SK-N-SH (cell line): ENCODE measurements around the gene STX18. TPM values are rescaled to one million over a fixed set of nuclear protein-coding genes. Genes with fewer than 3 reads are reported as not detected.

Experiments
- CTCF ChIA-PET: fragments of 300-600, 350-600 bp; formaldehyde crosslinking; extraction: SDS; loops from one replicate; lab custom pipeline; 2021; lab: Yijun Ruan, JAX
- POLR2A ChIA-PET: fragments of 350-600 bp; sonication (Branson Sonifier 250); formaldehyde crosslinking; extraction: SDS; loops from one replicate; lab custom pipeline; 2020; ENCODE audit warnings: antibody characterized with exemption, inconsistent platforms; lab: Yijun Ruan, JAX
- DNase-seq: peaks from one replicate; pipeline ENCODE4 v3.0.0; 2012
- H2AFZ ChIP-seq: fragments of 200-600 bp; sonication (generic); 2 replicates; pipeline ENCODE4 v1.8.1; 2016; ENCODE audit warnings: antibody characterized with exemption, mild to moderate bottlenecking, low read depth
- H3F3A ChIP-seq: fragments of 200-600 bp; sonication (generic); replicated peaks from 2 replicates; pipeline ENCODE3; 2016; ENCODE audit warnings: antibody characterized with exemption, mild to moderate bottlenecking; ENCODE audit not compliant: insufficient read depth
- H3K27ac ChIP-seq, 2 experiments: fragments of 200-500 bp in 1 of 2; fragments of 200-600 bp in 1 of 2; sonication (Bioruptor generic) in 1 of 2; sonication (generic), shearing (Covaris generic) in 1 of 2; 2 replicates each; pipeline versions ENCODE4 v1.5.1 to v1.6.1; 2014 to 2016; ENCODE audit warnings: low read depth in 2 of 2, inconsistent platforms in 1 of 2, low read length in 1 of 2, mild to moderate bottlenecking in 1 of 2, mixed read lengths in 1 of 2
- H3K27me3 ChIP-seq: fragments of 200-600 bp; sonication (generic), shearing (Covaris generic); 2 replicates; pipeline ENCODE4 v1.6.1; 2016; ENCODE audit warnings: mixed run types; ENCODE audit not compliant: insufficient read depth
- H3K36me3 ChIP-seq, 2 experiments: fragments of 200-500 bp in 1 of 2; fragments of 200-600 bp in 1 of 2; sonication (Bioruptor generic) in 1 of 2; sonication (generic) in 1 of 2; replicated peaks in 1 of 2; 2 replicates each; pipeline versions ENCODE3 to v1.5.1; 2014 to 2016; ENCODE audit warnings: low read length in 1 of 2, mild to moderate bottlenecking in 1 of 2; ENCODE audit not compliant: insufficient read depth in 2 of 2, control insufficient read depth in 1 of 2
- H3K4me1 ChIP-seq, 2 experiments: fragments of 200-500 bp in 1 of 2; fragments of 200-600 bp in 1 of 2; sonication (Bioruptor generic) in 1 of 2; sonication (generic), shearing (Covaris generic) in 1 of 2; 2 replicates each; pipeline versions ENCODE4 v1.5.1 to v1.6.1; 2014 to 2016; ENCODE audit warnings: low read depth in 1 of 2, low read length in 1 of 2, mixed run types in 1 of 2; ENCODE audit not compliant: insufficient read depth in 2 of 2, control insufficient read depth in 1 of 2
- H3K4me2 ChIP-seq: fragments of 200-600 bp; sonication (generic), shearing (Covaris generic); 2 replicates; pipeline ENCODE4 v1.6.1; 2017; ENCODE audit warnings: mixed run types
- H3K4me3 ChIP-seq, 2 experiments: fragments of 200-500 bp in 1 of 2; fragments of 200-600 bp in 1 of 2; sonication (Bioruptor generic) in 1 of 2; sonication (generic), shearing (Covaris generic) in 1 of 2; 2 replicates each; pipeline versions ENCODE4 v1.5.1 to v1.8.1; 2014 to 2016; ENCODE audit warnings: low read depth in 2 of 2, inconsistent platforms in 1 of 2, low read length in 1 of 2, mild to moderate bottlenecking in 1 of 2, mixed read lengths in 1 of 2, moderate library complexity in 1 of 2
- H3K79me2 ChIP-seq: fragments of 200-600 bp; sonication (generic); 2 replicates; pipeline ENCODE4 v1.8.1; 2017; ENCODE audit warnings: mild to moderate bottlenecking; ENCODE audit not compliant: insufficient read depth
- H3K9ac ChIP-seq: fragments of 200-600 bp; sonication (generic); 2 replicates; pipeline ENCODE4 v1.6.1; 2017; ENCODE audit warnings: mixed run types
- H3K9me2 ChIP-seq: fragments of 200-600 bp; sonication (generic); 2 replicates; pipeline ENCODE4 v1.6.1; 2017; ENCODE audit warnings: mixed run types
- H3K9me3 ChIP-seq: fragments of 200-600 bp; sonication (generic); 2 replicates; pipeline ENCODE4 v1.6.1; 2017; ENCODE audit warnings: mixed run types, mild to moderate bottlenecking, moderate library complexity
- H4K20me1 ChIP-seq: fragments of 200-600 bp; sonication (generic); 2 replicates; pipeline ENCODE4 v1.6.1; 2017; ENCODE audit warnings: mild to moderate bottlenecking, mixed run types; ENCODE audit not compliant: insufficient read depth
- CHD2 ChIP-seq: fragments of 150-350 bp; IDR thresholded peaks from 2 replicates; pipeline ENCODE4 v1.6.1; 2018; ENCODE audit warnings: low read length; ENCODE audit not compliant: partially characterized antibody
- ELF1 ChIP-seq: IDR thresholded peaks from 2 replicates; pipeline ENCODE4 v1.4.0; 2012
- EP300 ChIP-seq, 2 experiments: IDR thresholded peaks; 2 replicates each; pipeline versions ENCODE4 v1.4.0 to v1.6.1; 2012; ENCODE audit warnings: borderline replicate concordance in 1 of 2, low read depth in 1 of 2, low read length in 1 of 2
- EZH2phosphoT487 ChIP-seq: fragments of 200-600 bp; sonication (generic); IDR thresholded peaks from 2 replicates; pipeline ENCODE4 v1.6.1; 2017; ENCODE audit warnings: low read depth, mixed run types, mild to moderate bottlenecking, antibody characterized with exemption, moderate library complexity, borderline replicate concordance
- FOSL2 ChIP-seq: IDR thresholded peaks from 2 replicates; pipeline ENCODE4 v1.4.0; 2012; ENCODE audit warnings: low read depth, mild to moderate bottlenecking, moderate library complexity, borderline replicate concordance
- NRF1 ChIP-seq: IDR thresholded peaks from 2 replicates; pipeline ENCODE4 v1.6.1; 2012; ENCODE audit warnings: low read depth, mild to moderate bottlenecking, low read length
- PBX3 ChIP-seq: IDR thresholded peaks from 2 replicates; pipeline ENCODE4; 2012
- POLR2AphosphoS5 ChIP-seq: IDR thresholded peaks from 2 replicates; pipeline ENCODE4 v1.6.1; 2012; ENCODE audit warnings: low read depth, low read length
- REST ChIP-seq: IDR thresholded peaks from 2 replicates; pipeline ENCODE4 v1.6.1; 2012; ENCODE audit warnings: mild to moderate bottlenecking, low read depth, low read length, moderate library complexity
- RXRA ChIP-seq: IDR thresholded peaks from 2 replicates; pipeline ENCODE4 v1.4.0; 2012; ENCODE audit warnings: low read depth, mild to moderate bottlenecking, borderline replicate concordance
- TAF1 ChIP-seq: IDR thresholded peaks from 2 replicates; pipeline ENCODE4 v1.6.1; 2012; ENCODE audit warnings: low read depth, mild to moderate bottlenecking, low read length, moderate library complexity, borderline replicate concordance
- TCF12 ChIP-seq: IDR thresholded peaks from 2 replicates; pipeline ENCODE4 v1.4.0; 2012
- TEAD4 ChIP-seq: IDR thresholded peaks from 2 replicates; pipeline ENCODE4 v1.4.0; 2012; ENCODE audit warnings: mild to moderate bottlenecking, borderline replicate concordance; ENCODE audit not compliant: insufficient read depth
- USF1 ChIP-seq: IDR thresholded peaks from 2 replicates; pipeline ENCODE4 v1.4.0; 2012; ENCODE audit warnings: low read depth, borderline replicate concordance
- USF2 ChIP-seq: fragments of 150-350 bp; IDR thresholded peaks from 2 replicates; pipeline ENCODE4 v1.6.1; 2017; ENCODE audit warnings: antibody characterized with exemption, low read length, low read depth, borderline replicate concordance
- WGBS: methylation state at CpG from one replicate; pipeline ENCODE4 v1.1.6; 2017; ENCODE audit warnings: low lambda C conversion rate; 5-methylcytosine and 5-hydroxymethylcytosine counted together
- polyA plus RNA-seq, 3 experiments: library from polyadenylated mRNA; depleted of rRNA; stranded (reverse); fragments of >200 nt; gene quantifications; 2 replicates each; pipeline ENCODE4 v1.2.3, GENCODE V29; 2012
- TF ChIP-seq, protein P1 (sequence below): fragments of 200-600 bp; sonication (generic); IDR thresholded peaks from 2 replicates; pipeline ENCODE4 v1.6.1; 2017; ENCODE audit warnings: antibody characterized with exemption, mild to moderate bottlenecking, moderate library complexity
- TF ChIP-seq, protein P2 (sequence below): fragments of 150-350 bp; IDR thresholded peaks from 2 replicates; pipeline ENCODE4 v1.6.1; 2016; ENCODE audit warnings: mild to moderate bottlenecking, low read depth, low read length

The STX18 gene
- polyA plus RNA-seq, 1 of the 3 experiments (the other 2 are of a cell fraction) = 17.3 TPM

DNA sequence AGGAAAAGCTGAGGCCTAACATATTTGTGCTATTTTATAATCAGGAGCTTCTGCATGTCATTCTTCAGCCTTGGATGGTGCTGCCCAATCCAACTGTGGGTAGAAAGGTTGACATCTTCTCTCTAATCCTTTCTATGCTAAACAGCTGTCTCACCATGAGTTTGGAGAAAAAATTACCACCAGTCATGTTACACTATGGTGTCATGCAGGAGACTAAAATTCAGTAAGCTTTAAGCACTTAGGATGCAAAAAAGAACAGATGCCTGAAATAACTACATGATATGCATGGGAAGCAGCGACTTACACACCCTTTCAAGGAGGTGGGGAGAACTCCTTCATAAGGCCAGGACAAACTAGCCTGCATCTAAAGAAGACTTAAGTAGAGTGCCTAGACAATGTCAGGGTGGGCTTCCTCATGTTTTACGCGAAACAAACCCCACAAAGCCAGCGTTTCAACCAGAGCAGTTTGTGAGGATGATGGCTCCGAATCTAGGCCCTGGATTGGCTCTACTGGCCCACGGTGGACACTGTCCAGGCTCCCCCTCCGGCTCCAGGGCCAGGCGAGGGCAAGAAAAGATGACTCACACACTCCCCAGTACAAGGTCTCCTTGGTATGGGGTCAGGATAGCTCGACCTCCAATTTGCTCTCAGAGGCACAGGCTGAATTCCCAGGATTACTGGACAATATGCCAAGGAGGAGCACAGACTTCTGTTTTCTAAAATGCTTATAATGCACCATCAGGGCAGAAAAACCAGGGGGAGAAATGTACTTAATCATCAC, 45.1 kb downstream of the STX18 start:
- H3K27ac ChIP-seq = no peak overlapping the region
- 87% methylated on average over 5 of the region's 9 CpGs for WGBS
- no peaks in the 10 kb centered on the region for H4K20me1 ChIP-seq
- H3K4me2 ChIP-seq = no peak overlapping the region
- H3K9me3 ChIP-seq = no peaks in the 10 kb centered on the region
- H2AFZ ChIP-seq = no peak overlapping the region
- no peaks in the 10 kb centered on the region for H3K36me3 ChIP-seq
- no peaks in the 10 kb centered on the region for H3K9me2 ChIP-seq
- H3K27me3 ChIP-seq = no peaks in the 10 kb centered on the region
- no peak overlapping the region for H3K4me3 ChIP-seq
- H3F3A ChIP-seq = peaks cover 12% of the 10 kb centered on the region
- DNase-seq = no peak
- POLR2A ChIA-PET = no interaction called here
- no peak overlapping the region for H3K9ac ChIP-seq
- CTCF ChIA-PET = interaction anchor here (2.3 kb wide), 1 partner anchor 16 kb away, joined by 6 read pairs; no protein-coding TSS in a partner anchor
- peaks cover 0 to 4% of the 10 kb centered on the region in 2 experiments; a peak in 2 of 4 replicates for H3K4me1 ChIP-seq
- H3K79me2 ChIP-seq = peaks cover 12% of the 10 kb centered on the region; the same call in 1 of the 2 replicates
- TF ChIP-seq FOSL2 (no peak), TCF12 (no peak), USF1 (no peak), USF2 (no peak), PBX3 (no peak), EZH2phosphoT487 (no peak), TAF1 (no peak), EP300 (IDR thresholded peaks at IDR 0.05; ENCODE audit: borderline replicate concordance in 1 of 2, low read depth in 1 of 2, low read length in 1 of 2) (no peak), TEAD4 (no peak), CHD2 (no peak), ELF1 (no peak), RXRA (no peak), NRF1 (no peak), POLR2AphosphoS5 (no peak), REST (no peak)
- TF ChIP-seq, protein P1, sequence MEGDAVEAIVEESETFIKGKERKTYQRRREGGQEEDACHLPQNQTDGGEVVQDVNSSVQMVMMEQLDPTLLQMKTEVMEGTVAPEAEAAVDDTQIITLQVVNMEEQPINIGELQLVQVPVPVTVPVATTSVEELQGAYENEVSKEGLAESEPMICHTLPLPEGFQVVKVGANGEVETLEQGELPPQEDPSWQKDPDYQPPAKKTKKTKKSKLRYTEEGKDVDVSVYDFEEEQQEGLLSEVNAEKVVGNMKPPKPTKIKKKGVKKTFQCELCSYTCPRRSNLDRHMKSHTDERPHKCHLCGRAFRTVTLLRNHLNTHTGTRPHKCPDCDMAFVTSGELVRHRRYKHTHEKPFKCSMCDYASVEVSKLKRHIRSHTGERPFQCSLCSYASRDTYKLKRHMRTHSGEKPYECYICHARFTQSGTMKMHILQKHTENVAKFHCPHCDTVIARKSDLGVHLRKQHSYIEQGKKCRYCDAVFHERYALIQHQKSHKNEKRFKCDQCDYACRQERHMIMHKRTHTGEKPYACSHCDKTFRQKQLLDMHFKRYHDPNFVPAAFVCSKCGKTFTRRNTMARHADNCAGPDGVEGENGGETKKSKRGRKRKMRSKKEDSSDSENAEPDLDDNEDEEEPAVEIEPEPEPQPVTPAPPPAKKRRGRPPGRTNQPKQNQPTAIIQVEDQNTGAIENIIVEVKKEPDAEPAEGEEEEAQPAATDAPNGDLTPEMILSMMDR = no peak
- TF ChIP-seq, protein P2, sequence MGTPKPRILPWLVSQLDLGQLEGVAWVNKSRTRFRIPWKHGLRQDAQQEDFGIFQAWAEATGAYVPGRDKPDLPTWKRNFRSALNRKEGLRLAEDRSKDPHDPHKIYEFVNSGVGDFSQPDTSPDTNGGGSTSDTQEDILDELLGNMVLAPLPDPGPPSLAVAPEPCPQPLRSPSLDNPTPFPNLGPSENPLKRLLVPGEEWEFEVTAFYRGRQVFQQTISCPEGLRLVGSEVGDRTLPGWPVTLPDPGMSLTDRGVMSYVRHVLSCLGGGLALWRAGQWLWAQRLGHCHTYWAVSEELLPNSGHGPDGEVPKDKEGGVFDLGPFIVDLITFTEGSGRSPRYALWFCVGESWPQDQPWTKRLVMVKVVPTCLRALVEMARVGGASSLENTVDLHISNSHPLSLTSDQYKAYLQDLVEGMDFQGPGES = no peak
